GM21825 (cell line): Measurements from ENCODE around the gene CCDC192.
"Not testable (repeated sequence)": the region's sequence is repeated elsewhere in the genome, so short reads cannot be mapped to it uniquely, and the experiment has no call there.

Experiments used
- ATAC-seq: cut with Tn5 transposase; IDR thresholded peaks from one replicate; pipeline ENCODE4 v1.9.1; 2021; ENCODE audit warnings: mild to moderate bottlenecking, moderate library complexity; ENCODE audit not compliant: unreplicated experiment

CCDC192 gene, protein sequence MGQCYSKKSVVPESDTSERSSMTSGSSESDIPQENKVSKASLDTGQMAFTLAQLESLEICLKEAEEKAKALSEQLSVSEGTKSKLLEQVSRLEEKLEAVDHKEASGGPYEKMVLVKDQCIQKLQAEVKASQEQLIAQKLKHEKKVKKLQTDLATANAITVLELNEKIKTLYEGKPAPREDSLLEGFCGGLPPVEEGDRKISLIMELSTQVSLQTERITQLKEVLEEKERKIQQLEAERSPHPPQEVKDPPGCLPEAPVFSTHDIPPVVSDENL

DNA sequence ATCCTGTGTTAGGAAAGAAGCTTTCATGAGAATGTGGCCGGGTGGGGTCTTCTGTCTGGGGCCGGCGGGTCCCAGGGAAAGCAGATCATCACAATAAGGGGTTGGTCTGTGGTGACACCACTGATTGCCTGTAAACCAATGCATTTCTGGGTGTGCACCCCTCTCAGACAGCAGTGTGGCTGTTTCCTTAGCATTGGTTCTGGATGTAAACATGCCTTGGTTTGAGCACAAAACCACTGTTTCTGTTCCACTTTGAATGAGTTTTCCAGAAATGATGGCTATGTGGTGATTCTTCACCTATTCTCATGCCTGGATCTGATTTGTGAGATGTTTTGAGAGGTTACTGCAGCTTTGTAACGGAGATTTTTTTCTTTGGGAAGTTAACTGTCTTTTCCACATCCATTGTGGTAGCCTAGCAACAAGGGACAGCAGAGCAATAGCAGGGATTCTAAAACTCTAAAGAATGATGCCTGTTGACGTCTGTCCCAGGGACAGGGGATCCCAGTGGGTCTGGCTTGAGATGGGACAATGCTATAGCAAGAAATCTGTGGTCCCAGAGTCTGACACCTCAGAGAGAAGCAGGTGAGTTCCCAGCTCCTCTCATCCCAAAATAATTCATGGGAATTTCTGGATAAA lies at the start of gene CCDC192:
TSS of gene CCDC192 (plus strand) at position 466 of the 636 bp plus-strand sequence. CDS start at position 521, 55 bp downstream.
- ATAC-seq = no peak

DNA sequence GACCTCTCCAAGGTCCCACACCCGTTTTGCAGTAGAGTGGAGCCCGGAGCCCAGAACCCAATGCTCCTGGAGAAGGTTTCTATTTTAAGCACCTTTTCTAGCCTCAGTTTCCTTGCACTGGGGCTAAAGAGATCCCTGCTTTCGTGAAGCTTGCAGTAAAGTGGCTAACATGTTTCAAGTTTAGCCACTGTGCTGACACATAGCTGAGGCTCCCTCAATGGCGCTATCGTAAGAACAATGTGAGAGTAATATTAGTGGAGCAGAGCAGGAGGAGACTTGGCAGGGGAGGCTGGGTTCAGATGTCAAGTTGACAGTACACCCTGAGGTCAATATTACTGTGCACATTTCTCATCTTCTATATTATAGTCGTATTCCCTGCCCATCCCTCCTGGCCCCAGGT lies 46.4 kb upstream of the CCDC192 start:
- ATAC-seq = no peak

DNA sequence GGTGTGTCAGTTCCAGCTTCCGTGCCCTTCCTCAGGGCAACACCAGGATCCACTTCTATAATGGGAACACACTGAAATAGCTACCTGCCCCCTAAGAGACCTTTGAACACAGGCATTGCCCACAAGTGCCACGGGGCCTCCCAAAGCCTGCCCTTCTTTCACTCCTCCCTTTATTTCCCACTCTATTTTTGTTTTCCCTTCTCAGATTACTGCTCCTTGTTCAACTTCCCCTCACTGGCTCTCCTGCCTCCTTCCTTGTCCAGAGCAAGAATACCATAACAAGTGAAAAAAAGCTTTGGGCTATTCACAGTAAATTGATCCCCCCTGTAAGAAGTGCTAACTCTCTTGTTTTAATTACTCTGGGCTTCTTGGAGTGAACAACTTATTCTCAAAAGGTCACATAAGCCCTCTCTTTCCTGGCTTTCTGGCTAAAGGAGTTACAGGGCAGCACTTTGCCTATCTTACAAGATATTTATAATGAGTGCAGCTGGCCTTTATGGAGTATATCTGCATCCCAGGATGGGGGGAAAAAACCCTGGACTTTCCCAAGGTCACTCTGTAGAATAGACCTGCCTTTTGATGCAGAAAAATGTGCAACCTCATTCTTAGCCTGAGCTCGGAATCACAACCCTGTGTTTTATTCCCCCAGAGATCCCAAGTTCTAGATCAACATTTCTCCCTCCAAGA lies 43.0 kb upstream of the CCDC192 start:
- ATAC-seq = no peak

DNA sequence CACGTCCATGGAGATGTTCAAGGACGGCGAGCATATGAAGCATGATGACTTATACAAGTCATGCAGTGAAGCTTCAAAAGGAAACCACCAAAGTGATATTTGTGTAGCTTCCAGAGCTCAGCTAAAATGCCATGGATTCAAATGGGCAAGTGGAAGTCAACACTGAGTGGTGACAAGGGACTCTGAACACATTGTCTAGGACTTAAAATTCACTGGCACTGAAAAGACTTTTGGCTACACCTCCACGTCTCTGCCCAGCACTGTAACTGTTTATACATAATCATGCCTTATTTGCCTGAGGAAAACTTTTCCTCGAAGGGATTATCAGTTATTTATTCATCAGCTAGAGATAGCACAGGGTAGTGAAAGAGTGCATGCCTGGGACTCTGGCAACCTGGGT lies 39.1 kb upstream of the CCDC192 start:
- ATAC-seq = no peak

DNA sequence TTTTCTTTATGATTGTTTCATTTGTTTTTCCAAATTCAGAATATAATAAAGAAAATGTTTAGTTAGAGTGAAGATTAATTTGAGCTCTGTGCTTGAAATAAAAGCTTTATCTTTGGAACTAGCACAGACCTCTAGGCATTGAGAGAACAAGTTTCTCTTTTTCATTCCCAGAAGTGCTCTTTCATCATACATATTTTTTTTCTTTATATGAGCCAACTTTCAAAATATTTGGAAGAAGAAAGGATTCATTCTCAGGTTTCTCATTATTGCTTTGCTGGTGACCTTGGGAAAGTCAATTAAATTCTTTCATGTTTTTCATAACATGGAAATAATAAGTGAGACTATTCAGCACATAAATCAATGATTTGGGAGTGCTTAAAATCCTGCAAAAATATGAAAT lies 37.5 kb upstream of the CCDC192 start:
- no peak for ATAC-seq

DNA sequence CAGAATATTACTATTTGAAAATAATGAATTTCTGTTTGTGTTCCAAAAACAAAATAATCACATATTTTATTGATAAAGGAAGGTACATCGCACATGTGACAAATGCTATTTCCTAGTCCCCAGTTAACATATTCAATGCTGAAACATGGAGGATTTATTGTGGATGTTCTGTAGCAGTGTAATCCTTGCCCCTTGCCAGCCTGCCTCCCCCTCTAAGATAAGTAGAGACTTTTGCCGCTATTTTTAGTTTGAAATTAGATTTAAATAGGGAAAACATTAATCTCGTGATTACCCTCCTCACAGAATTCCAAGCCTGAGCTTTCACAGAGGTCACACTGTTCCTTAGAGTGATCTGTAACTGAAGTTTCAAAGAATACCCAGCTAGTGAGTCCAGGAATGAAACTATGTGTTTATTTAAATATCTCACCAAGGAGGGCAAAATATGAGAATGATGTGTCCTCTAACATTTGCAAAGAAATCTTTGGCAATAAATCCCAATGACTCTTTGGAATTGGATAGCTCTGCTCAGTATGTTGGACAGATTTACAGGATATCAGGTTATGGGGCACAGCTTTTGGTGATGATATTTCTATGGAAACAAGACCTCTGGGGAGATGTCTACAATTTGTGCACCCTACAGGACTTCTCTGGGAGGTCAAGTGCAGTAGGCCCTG lies 37.0 kb upstream of the CCDC192 start:
- ATAC-seq = no peak

DNA sequence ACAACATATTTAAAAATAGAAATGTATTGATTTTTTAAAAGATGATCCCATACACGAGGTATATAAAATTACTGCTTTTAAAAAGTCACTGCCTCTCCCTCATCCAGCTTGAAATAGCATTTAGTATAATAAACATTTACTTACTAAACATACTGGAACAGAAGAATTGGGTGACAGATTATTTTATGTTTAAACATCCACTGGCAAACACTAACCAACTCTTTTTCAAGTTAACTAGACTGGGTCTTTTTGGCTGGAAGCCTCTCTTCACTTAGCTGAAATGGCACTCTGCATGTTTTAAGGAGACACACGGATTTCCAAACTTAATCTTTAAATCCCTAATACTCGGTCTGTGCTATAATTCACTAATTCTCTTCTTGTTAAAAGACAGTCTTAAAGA lies 35.3 kb upstream of the CCDC192 start:
- ATAC-seq = no peak

GRCh38 chr5:127671218-127671617 lies 32.0 kb upstream of the CCDC192 start:
- ATAC-seq = no peak

DNA sequence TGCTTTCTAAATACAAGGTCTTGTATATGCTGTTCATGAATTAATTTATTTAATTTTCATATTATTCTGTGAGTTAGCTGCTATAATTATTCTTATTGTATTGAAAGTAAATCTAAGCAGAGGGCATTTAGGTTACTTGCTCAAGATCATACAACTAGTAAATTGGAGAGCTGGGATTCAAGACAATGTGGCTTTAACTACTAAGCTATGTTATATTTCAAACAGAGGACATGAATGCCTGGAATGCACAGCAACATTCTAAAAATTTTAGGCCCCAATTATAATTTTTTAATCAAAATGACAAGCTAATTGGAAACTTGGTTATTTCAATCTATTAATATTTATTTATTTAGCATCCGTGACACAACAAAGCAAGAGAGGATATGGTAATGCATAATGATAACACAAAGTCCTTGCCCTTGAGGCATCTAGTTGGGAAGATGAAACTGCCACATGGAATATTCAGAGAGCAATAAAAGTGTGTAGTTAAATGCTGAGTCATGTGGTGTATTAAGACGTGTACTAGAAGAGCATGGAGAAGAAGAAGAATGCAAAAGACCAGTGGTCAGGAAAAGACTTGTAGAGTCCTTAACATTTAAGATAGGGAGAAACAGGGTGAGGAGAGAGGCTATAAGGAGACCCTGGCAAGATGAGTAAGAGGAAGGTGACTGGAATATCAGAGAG lies 29.9 kb upstream of the CCDC192 start:
- ATAC-seq = no peak

DNA sequence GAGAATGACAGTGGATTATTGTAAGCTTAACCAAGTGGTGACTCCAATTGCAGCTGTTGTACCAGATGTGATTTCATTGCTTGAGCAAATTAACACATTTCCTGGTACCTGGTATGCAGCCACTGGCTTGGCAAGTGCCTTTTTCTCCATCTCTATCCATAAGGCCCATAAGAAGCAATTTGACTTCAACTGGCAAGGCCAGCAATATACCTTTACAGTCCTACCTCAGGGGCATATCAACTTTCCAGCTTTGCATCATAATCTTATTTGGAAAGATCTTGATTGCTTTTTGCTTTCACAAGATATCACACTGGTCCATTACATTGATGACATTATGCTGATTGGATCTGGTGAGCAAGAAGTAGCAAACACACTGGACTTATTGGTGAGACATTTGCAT lies 26.2 kb upstream of the CCDC192 start:
- not testable (repeated sequence) for ATAC-seq

DNA sequence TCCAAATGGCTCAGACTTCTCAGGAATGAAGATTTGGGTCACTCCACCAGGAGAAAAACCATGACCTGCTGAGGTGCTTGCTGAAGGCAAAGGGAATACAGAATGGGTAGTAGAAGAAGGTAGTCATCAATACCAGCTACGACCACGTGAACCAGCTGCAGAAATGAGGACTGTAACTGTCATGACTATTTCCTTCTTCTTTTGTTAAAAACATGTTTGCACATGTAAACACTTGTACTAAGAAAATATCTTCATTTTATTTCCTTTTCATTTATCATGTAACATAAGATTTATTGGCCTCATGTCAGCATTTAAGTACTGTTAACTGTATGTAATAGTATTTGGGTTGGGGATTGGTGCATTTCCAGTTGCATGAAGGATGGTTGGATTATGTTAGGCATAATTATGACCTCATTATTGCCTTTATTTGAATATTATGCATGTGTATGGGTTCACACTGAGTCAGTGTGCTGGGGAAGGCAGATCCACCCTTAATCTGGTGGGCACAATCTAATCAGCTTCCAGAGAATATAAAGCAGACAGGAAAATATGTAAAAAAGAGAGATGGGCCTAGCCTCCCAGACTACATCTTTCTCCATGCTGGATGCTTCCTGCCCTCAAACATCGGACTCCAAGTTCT lies 23.4 kb upstream of the CCDC192 start:
- ATAC-seq = not testable (repeated sequence)

- ATAC-seq = no peak
These were observed 22.6 kb upstream of the CCDC192 start for GRCh38 chr5:127680595-127680994.

DNA sequence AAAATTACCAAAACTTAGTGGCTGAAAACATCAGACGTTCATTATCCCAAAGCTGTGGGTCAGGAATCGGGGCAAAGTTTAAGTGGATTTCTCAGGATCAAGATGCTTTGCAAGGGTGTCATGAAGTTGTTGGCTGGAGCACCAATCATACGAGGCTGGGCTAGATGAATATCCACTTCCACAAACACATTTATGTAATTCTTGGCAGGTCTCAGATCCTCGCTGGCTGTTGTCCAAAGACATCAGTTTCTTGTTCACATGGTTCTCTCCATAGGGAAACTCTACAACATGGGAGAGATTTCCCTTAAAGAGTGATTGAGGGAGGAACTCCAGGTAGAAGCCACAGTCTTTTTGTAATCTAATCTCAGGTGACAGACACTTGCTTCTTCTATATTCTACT lies 20.2 kb upstream of the CCDC192 start:
- ATAC-seq = no peak

DNA sequence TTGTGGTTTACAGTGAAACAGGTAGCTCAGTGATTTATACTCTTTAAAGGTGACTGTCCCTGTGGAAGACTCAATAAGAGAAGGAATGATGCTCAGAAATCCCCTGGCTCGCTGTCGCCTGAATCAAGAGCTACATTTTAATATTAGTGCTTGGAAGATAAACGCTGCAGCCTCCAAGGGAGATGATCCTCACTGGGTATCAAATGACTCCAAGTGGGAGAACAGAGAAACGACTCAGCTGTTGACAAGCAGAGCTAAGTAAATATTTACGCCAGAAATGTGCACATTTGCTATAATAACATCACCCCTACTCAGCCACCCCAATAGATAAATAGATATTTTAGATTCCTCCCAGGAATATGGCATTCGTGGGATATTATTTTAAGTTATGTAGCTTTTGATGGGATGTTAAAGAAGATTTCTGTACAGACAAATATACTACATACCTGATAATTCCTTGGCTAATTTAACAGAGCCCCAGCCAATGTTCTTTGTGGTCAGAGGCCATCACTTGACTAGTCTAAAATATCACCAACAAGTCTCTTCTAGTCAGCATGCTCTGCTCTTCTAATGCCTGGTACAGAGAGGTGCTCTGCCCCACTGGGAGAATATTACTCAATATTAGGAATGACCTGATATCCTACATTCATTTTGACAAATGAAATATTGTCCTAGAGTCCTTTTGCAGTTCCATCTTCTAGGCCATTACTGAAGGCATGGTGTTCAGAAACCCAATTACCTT lies 18.3 kb upstream of the CCDC192 start:
- ATAC-seq = no peak

DNA sequence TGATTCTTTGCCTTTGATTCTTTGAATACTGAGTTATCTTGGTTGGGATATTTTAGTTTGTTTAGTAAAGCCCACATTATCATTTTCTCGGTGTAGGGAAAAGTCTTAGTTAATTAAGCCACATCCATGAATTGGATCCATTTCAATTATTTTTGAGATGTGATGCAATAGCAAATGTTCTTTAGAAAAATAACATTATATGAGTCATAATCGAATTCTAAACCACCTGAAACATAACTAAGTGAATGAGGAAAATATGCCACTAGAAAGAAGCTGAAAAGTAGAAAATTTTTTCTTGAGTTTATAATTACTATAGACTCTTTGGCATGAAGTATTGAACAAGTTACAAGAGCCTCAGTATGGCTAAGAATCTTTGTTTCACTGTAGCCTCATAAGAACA lies 17.5 kb upstream of the CCDC192 start:
- no peak for ATAC-seq

- ATAC-seq = no peak
These were observed 16.8 kb upstream of the CCDC192 start for GRCh38 chr5:127686424-127686823.

DNA sequence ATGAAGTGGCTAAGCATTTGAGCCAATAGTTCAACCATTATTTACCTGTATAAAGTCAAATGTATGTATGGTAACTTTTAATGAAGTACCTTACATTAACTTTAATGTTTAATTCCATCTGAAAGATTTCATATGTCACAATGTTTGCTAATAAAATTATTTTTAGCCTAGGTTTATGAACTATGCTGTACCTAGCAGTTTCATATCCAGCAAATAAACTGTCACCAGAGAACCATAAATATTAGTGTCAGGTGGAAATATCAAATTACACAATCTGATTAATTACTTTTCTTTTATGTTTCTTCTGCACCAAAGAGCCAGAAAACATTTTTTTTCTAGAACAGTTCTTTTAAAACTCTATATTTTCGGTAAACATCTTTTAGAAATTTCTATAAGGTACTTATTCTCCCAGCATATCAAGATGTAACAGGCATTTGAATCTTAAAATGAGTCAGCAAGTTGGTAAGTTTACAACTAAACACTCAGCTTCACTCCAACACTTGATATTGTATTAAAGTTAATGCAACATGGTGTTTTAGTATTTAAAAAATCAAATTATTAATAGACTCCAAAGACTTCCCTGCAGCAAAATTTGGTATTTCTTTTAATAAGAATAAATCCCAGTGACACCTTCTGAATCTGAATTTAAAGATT lies 8.5 kb upstream of the CCDC192 start:
- no peak for ATAC-seq

DNA sequence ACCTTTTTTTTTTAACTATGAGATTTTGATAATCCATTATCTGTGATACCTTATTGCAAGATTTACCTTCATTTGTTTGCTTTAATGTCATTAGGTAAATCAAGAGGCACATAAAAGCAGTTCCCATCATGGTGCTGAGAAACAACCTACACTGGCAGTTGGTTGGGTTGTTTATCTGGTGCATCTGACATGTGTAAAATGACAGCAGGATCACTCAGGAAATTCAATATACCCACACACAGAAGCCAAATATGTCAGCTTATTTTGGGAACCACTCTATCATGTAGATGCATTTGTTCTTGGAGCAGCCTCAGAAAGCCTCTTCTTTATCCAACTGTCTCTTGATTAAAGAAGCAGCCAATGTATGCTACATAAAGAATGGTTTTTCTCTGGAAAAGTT lies 7.8 kb upstream of the CCDC192 start:
- ATAC-seq = no peak

GRCh38 chr5:127696683-127697082 lies 6.5 kb upstream of the CCDC192 start:
- ATAC-seq = no peak
